Stomach (tissue), 9 donors: ENCODE measurements around the gene FAM221A. TPM values are rescaled to one million over a fixed set of nuclear protein-coding genes. Genes with fewer than 3 reads are reported as not detected.

Source experiments
- DNase-seq, 2 donors: peaks; one replicate each; pipeline versions ENCODE4 v3.0.0 to v3.0.0-alpha.2; 2013 to 2019
- H3K27ac ChIP-seq, 5 donors: fragments of 200-600 bp in 4 of 5; sonication (generic) in 4 of 5; one replicate each; pipeline ENCODE4 v1.5.1; 2013 to 2019; ENCODE audit warnings: mild to moderate bottlenecking in 1 of 5, moderate library complexity in 1 of 5
- H3K27me3 ChIP-seq, 3 donors: fragments of 200-600 bp; sonication (generic); one replicate each; pipeline ENCODE4 v1.5.1; 2017 to 2019; ENCODE audit warnings: mixed run types in 1 of 3
- H3K36me3 ChIP-seq, 4 donors: fragments of 200-600 bp; sonication (generic); 1 replicate in 3 of 4; 2 replicates in 1 of 4; pipeline ENCODE4 v1.5.1; 2016 to 2019
- H3K4me1 ChIP-seq, 4 donors: fragments of 200-600 bp; sonication (generic); one replicate each; pipeline ENCODE4 v1.5.1; 2016 to 2019
- H3K4me3 ChIP-seq, 4 donors: fragments of 200-600 bp; sonication (generic) in 3 of 4; one replicate each; pipeline ENCODE4 v1.5.1; 2016 to 2019; ENCODE audit warnings: mild to moderate bottlenecking in 1 of 4
- H3K9me3 ChIP-seq, 4 donors: fragments of 200-600 bp; sonication (generic); one replicate each; pipeline ENCODE4 v1.5.1; 2016 to 2019
- CTCF ChIP-seq, 7 experiments: fragments of 450-650 bp in 4 of 7; fragments of 200-600 bp in 3 of 7; sonication (generic) in 3 of 7; IDR thresholded peaks; one replicate each; pipeline ENCODE4 v1.5.1; 2016 to 2019; ENCODE audit warnings: antibody characterized with exemption in 7 of 7, control low read depth in 2 of 7, mild to moderate bottlenecking in 1 of 7
- EP300 ChIP-seq: sonication (generic); formaldehyde crosslinking; IDR thresholded peaks from one replicate; pipeline ENCODE4 v1.6.1; 2017; ENCODE audit warnings: antibody characterized with exemption
- POLR2A ChIP-seq, 4 donors: fragments of 450-650 bp; IDR thresholded peaks; one replicate each; pipeline ENCODE4 v1.6.1; 2016; ENCODE audit warnings: antibody characterized with exemption in 4 of 4, control low read depth in 2 of 4, mild to moderate bottlenecking in 1 of 4, moderate library complexity in 1 of 4
- POLR2AphosphoS5 ChIP-seq, 3 donors: sonication (generic); formaldehyde crosslinking; IDR thresholded peaks; one replicate each; pipeline ENCODE4 v1.6.1; 2016; ENCODE audit warnings: antibody characterized with exemption in 3 of 3
- WGBS, 5 donors: extraction: QIAGEN DNeasy Blood & Tissue Kit in 3 of 5; methylation state at CpG; one replicate each; pipeline versions ENCODE4 v1.1.5 to v1.1.7; 2013 to 2018; 5-methylcytosine and 5-hydroxymethylcytosine counted together
- intact Hi-C: fragments of 100-400 bp; cut with DNase I; formaldehyde crosslinking; loops from one replicate; pipeline ENCODE4 v1.15.1; 2023; ENCODE audit warnings: low total_unique reads
- polyA plus RNA-seq, 3 donors: library from polyadenylated mRNA; stranded (reverse); fragments of 200-250 nt; gene quantifications; one replicate each; pipeline ENCODE4 v1.2.3, GENCODE V29; 2013
- small RNA-seq, 4 donors: library from RNA; depleted of rRNA; stranded (forward); fragments of <200 nt; gene quantifications; one replicate each; pipeline ENCODE3, GENCODE V24; 2016
- total RNA-seq, 5 donors: library from RNA; depleted of rRNA; stranded (reverse); fragments of >200 nt; gene quantifications; one replicate each; pipeline versions ENCODE4 v1.1.0 to v1.2.3, GENCODE V29; 2014 to 2016
- donor health status: healthy with polysubstance abuse.
- donor health status: Bipolar disorder and iron deficiency.
- donor health status: healthy.

FAM221A gene
- total and polyA plus RNA-seq, 8 donors: 10.6 to 79.9 (median 19.0) TPM

- no peak for TF ChIP-seq CTCF (IDR thresholded peaks at IDR 0.05)
- no peak for TF ChIP-seq POLR2AphosphoS5 (IDR thresholded peaks at IDR 0.05)
- no peak for TF ChIP-seq POLR2A (IDR thresholded peaks at IDR 0.05)
- TF ChIP-seq EP300: no peak
- H3K9me3 ChIP-seq: peaks cover 0 to 34% (median 27%) of the 10 kb centered on the region in 4 donors
- H3K4me3 ChIP-seq: no peak overlapping the region
- no peak for DNase-seq
- H3K27me3 ChIP-seq: no peaks in the 10 kb centered on the region
- H3K27ac ChIP-seq: no peak overlapping the region
- H3K4me1 ChIP-seq: no peaks in the 10 kb centered on the region
- intact Hi-C loops: no loop called here
- no peaks in the 10 kb centered on the region for H3K36me3 ChIP-seq
Measured at GRCh38 chr7:23742051-23742450, 62.1 kb downstream of the FAM221A start.

GRCh38 chr7:23743226-23743625 lies 63.2 kb downstream of the FAM221A start:
- Histone ChIP-seq H3K4me1 (no peaks in the 10 kb centered on the region), H3K9me3 (peaks cover 0 to 34% (median 27%) of the 10 kb centered on the region in 4 donors), H3K4me3 (no peak overlapping the region), H3K27me3 (no peaks in the 10 kb centered on the region), H3K36me3 (no peaks in the 10 kb centered on the region), H3K27ac (no peak overlapping the region)
- intact Hi-C loops: no loop called here
- TF ChIP-seq POLR2AphosphoS5 (IDR thresholded peaks at IDR 0.05): no peak
- no peak for TF ChIP-seq POLR2A (IDR thresholded peaks at IDR 0.05)
- TF ChIP-seq EP300: no peak
- TF ChIP-seq CTCF (IDR thresholded peaks at IDR 0.05): no peak
- 91 to 98% (median 95%) methylated on average over 4 of the region's 4 CpGs for WGBS, 5 donors
- no peak for DNase-seq

GRCh38 chr7:23746629-23747028 lies 66.6 kb downstream of the FAM221A start:
- H3K9me3 ChIP-seq: peaks cover 0 to 34% (median 27%) of the 10 kb centered on the region in 4 donors
- H3K36me3 ChIP-seq: no peaks in the 10 kb centered on the region
- intact Hi-C loops: no loop called here
- no peak overlapping the region for H3K4me3 ChIP-seq
- 82 to 95% (median 90%) methylated on average over 1 of the region's 1 CpG for WGBS, 5 donors
- no peaks in the 10 kb centered on the region for H3K27me3 ChIP-seq
- no peak for DNase-seq
- TF ChIP-seq EP300 (no peak), CTCF (IDR thresholded peaks at IDR 0.05) (no peak), POLR2AphosphoS5 (IDR thresholded peaks at IDR 0.05) (no peak)
- no peak overlapping the region for H3K27ac ChIP-seq
- no peaks in the 10 kb centered on the region for H3K4me1 ChIP-seq

GRCh38 chr7:23751852-23752251 lies 71.9 kb downstream of the FAM221A start:
- Histone ChIP-seq H3K4me1 (no peaks in the 10 kb centered on the region), H3K4me3 (no peak overlapping the region), H3K9me3 (no peaks in the 10 kb centered on the region), H3K27ac (no peak overlapping the region), H3K36me3 (peaks cover 0 to 7% (median 0%) of the 10 kb centered on the region in 4 donors), H3K27me3 (no peaks in the 10 kb centered on the region)
- 63 to 85% (median 74%) methylated on average over 1 of the region's 1 CpG for WGBS, 5 donors
- no peak for TF ChIP-seq POLR2AphosphoS5 (IDR thresholded peaks at IDR 0.05)
- no peak for TF ChIP-seq CTCF (IDR thresholded peaks at IDR 0.05)
- no peak for TF ChIP-seq EP300
- TF ChIP-seq POLR2A (IDR thresholded peaks at IDR 0.05): no peak
- intact Hi-C loops: no loop called here
- no peak for DNase-seq

Small RNAs within 50 kb of the gene (small RNA-seq; reads per million reads assigned to genes)
- 0 reads per million in 4 donors for gene AC006026.2

Other genes with a start within 250 kb of the FAM221A start
- 10 to 100 TPM in 1 of 5 donors, 1 to 10 TPM in 1, not detected in 3; 9.1 to 61.9 TPM for gene IGF2BP3, start 209.7 kb upstream of the FAM221A start, total RNA-seq
- 1 to 10 TPM in 1 of 3 donors, under 1 TPM in 1, not detected in 1; 0.43 to 1.2 TPM for gene IGF2BP3, start 209.7 kb upstream of the FAM221A start, polyA plus RNA-seq
- 10 to 100 TPM; 24.5 to 87.2 (median 43.4) TPM for gene TRA2A, start 148.2 kb upstream of the FAM221A start, total RNA-seq
- gene TRA2A, start 148.2 kb upstream of the FAM221A start, polyA plus RNA-seq: 10 to 100 TPM; 36.8 to 53.4 (median 36.9) TPM
- gene CCDC126, start 82.8 kb upstream of the FAM221A start, total RNA-seq: 10 to 100 TPM in 3 of 5 donors, 1 to 10 TPM in 1, not detected in 1; 7.6 to 29.7 (median 14.8) TPM
- gene CCDC126, start 82.8 kb upstream of the FAM221A start, polyA plus RNA-seq: 1 to 10 TPM; 2.8 to 4.8 (median 3.5) TPM
- 1 to 10 TPM in 4 of 5 donors, not detected in 1; 1.7 to 9.0 (median 3.3) TPM for gene STK31, start 30.0 kb downstream of the FAM221A start, total RNA-seq
- gene STK31, start 30.0 kb downstream of the FAM221A start, polyA plus RNA-seq: under 1 TPM in 2 of 3 donors, not detected in 1; 0.65 to 0.68 TPM